Large intestine (tissue), 3 donors: ENCODE results near the gene IRX1. TPM values are rescaled to one million over a fixed set of nuclear protein-coding genes. Genes with fewer than 3 reads are reported as not detected.

ENCODE experiments used
- DNase-seq, 2 donors: peaks; one replicate each; pipeline versions ENCODE4 v3.0.0 to v3.0.0-alpha.2; 2013
- H3K27ac ChIP-seq: one replicate; pipeline ENCODE4 v1.5.1; 2013; ENCODE audit warnings: low read length
- H3K27me3 ChIP-seq: 2 replicates; pipeline ENCODE4 v1.6.1; 2013; ENCODE audit warnings: low read length; ENCODE audit not compliant: control insufficient read depth, insufficient read depth
- H3K36me3 ChIP-seq: 2 replicates; pipeline ENCODE4 v1.6.1; 2013; ENCODE audit warnings: low read length; ENCODE audit not compliant: control insufficient read depth, insufficient read depth
- H3K4me1 ChIP-seq: one replicate; pipeline ENCODE4 v1.6.1; 2013; ENCODE audit warnings: low read length; ENCODE audit not compliant: control insufficient read depth, insufficient read depth
- H3K4me3 ChIP-seq: one replicate; pipeline ENCODE4 v1.5.1; 2013; ENCODE audit warnings: low read length
- H3K9me3 ChIP-seq: one replicate; pipeline ENCODE4 v1.6.1; 2013; ENCODE audit warnings: mild to moderate bottlenecking, low read depth, low read length, moderate library complexity; ENCODE audit not compliant: control insufficient read depth
- WGBS: methylation state at CpG from one replicate; pipeline ENCODE4 v1.1.5; 2013; ENCODE audit warnings: low lambda C conversion rate; ENCODE audit not compliant: insufficient coverage; 5-methylcytosine and 5-hydroxymethylcytosine counted together
- polyA plus RNA-seq: library from polyadenylated mRNA; unstranded; fragments of 120-200 nt; gene quantifications from one replicate; pipeline ENCODE4 v1.2.1, GENCODE V29; 2013

Gene IRX1
- polyA plus RNA-seq, 1 donor: 0.03 TPM

GRCh38 chr5:3613726-3614125 lies 18.1 kb downstream of the IRX1 start:
- DNase-seq: no peak
- Histone ChIP-seq H3K27me3 (peaks cover 10% of the 10 kb centered on the region), H3K27ac (no peak overlapping the region), H3K36me3 (no peaks in the 10 kb centered on the region), H3K4me1 (no peaks in the 10 kb centered on the region), H3K4me3 (no peak overlapping the region), H3K9me3 (no peaks in the 10 kb centered on the region)
- WGBS: no CpG with 5 or more reads among the region's 10 CpGs

GRCh38 chr5:3615217-3615616 lies 19.6 kb downstream of the IRX1 start:
- Histone ChIP-seq H3K4me1 (no peaks in the 10 kb centered on the region), H3K9me3 (no peaks in the 10 kb centered on the region), H3K27ac (no peak overlapping the region), H3K4me3 (no peak overlapping the region), H3K27me3 (peaks cover 3% of the 10 kb centered on the region), H3K36me3 (no peaks in the 10 kb centered on the region)
- DNase-seq: no peak
- WGBS: no CpG with 5 or more reads among the region's 2 CpGs

- Histone ChIP-seq H3K4me1 (no peaks in the 10 kb centered on the region), H3K4me3 (no peak overlapping the region), H3K9me3 (no peaks in the 10 kb centered on the region), H3K36me3 (no peaks in the 10 kb centered on the region), H3K27me3 (peaks cover 3% of the 10 kb centered on the region), H3K27ac (no peak overlapping the region)
- DNase-seq: no peak
- WGBS: no CpG with 5 or more reads among the region's 13 CpGs
Observed at GRCh38 chr5:3615829-3616228, 20.2 kb downstream of the IRX1 start.

- DNase-seq: no peak
- WGBS: no CpG with 5 or more reads among the region's 6 CpGs
Observed at GRCh38 chr5:3619579-3619978, 23.9 kb downstream of the IRX1 start.

GRCh38 chr5:3622961-3623360 lies 27.3 kb downstream of the IRX1 start:
- H3K36me3 ChIP-seq: no peaks in the 10 kb centered on the region
- no peaks in the 10 kb centered on the region for H3K4me1 ChIP-seq
- H3K27ac ChIP-seq: no peak overlapping the region
- H3K4me3 ChIP-seq: no peak overlapping the region
- no peaks in the 10 kb centered on the region for H3K27me3 ChIP-seq
- no CpG with 5 or more reads among the region's 9 CpGs for WGBS
- no peaks in the 10 kb centered on the region for H3K9me3 ChIP-seq
- no peak for DNase-seq

More at GRCh38 chr5:3619579-3619978, 23.9 kb downstream of the IRX1 start:
- H3K4me1 ChIP-seq: no peaks in the 10 kb centered on the region
- no peaks in the 10 kb centered on the region for H3K36me3 ChIP-seq
- H3K9me3 ChIP-seq: no peaks in the 10 kb centered on the region
- H3K4me3 ChIP-seq: no peak overlapping the region
- H3K27me3 ChIP-seq: no peaks in the 10 kb centered on the region
- H3K27ac ChIP-seq: no peak overlapping the region

GRCh38 chr5:3625626-3626025 lies 30.0 kb downstream of the IRX1 start:
- no CpG with 5 or more reads among the region's 4 CpGs for WGBS
- no peaks in the 10 kb centered on the region for H3K36me3 ChIP-seq
- no peak overlapping the region for H3K4me3 ChIP-seq
- no peaks in the 10 kb centered on the region for H3K9me3 ChIP-seq
- H3K4me1 ChIP-seq: no peaks in the 10 kb centered on the region
- no peak overlapping the region for H3K27ac ChIP-seq
- H3K27me3 ChIP-seq: no peaks in the 10 kb centered on the region
- DNase-seq: no peak

- Histone ChIP-seq H3K27me3 (no peaks in the 10 kb centered on the region), H3K27ac (no peak overlapping the region), H3K36me3 (no peaks in the 10 kb centered on the region), H3K4me1 (no peaks in the 10 kb centered on the region), H3K4me3 (no peak overlapping the region), H3K9me3 (no peaks in the 10 kb centered on the region)
- WGBS: no CpG with 5 or more reads among the region's 7 CpGs
- no peak for DNase-seq
Observed at GRCh38 chr5:3634061-3634460, 38.4 kb downstream of the IRX1 start.

GRCh38 chr5:3639175-3639574 lies 43.5 kb downstream of the IRX1 start:
- Histone ChIP-seq H3K9me3 (no peaks in the 10 kb centered on the region), H3K27me3 (no peaks in the 10 kb centered on the region), H3K27ac (no peak overlapping the region), H3K36me3 (no peaks in the 10 kb centered on the region), H3K4me1 (no peaks in the 10 kb centered on the region), H3K4me3 (no peak overlapping the region)
- no CpG with 5 or more reads among the region's 8 CpGs for WGBS
- DNase-seq: no peak

- Histone ChIP-seq H3K36me3 (no peaks in the 10 kb centered on the region), H3K4me3 (no peak overlapping the region), H3K4me1 (no peaks in the 10 kb centered on the region), H3K9me3 (no peaks in the 10 kb centered on the region), H3K27ac (no peak overlapping the region), H3K27me3 (no peaks in the 10 kb centered on the region)
- WGBS: no CpG with 5 or more reads among the region's 3 CpGs
- DNase-seq: no peak
Observed at GRCh38 chr5:3642231-3642630, 46.6 kb downstream of the IRX1 start.

GRCh38 chr5:3650320-3650719 lies 54.7 kb downstream of the IRX1 start:
- H3K27me3 ChIP-seq: no peaks in the 10 kb centered on the region
- DNase-seq: no peak
- H3K27ac ChIP-seq: no peak overlapping the region
- no CpG with 5 or more reads among the region's 2 CpGs for WGBS
- H3K4me1 ChIP-seq: no peaks in the 10 kb centered on the region
- H3K4me3 ChIP-seq: no peak overlapping the region
- H3K36me3 ChIP-seq: no peaks in the 10 kb centered on the region
- H3K9me3 ChIP-seq: no peaks in the 10 kb centered on the region

- no peak overlapping the region for H3K4me3 ChIP-seq
- DNase-seq: no peak
- no peaks in the 10 kb centered on the region for H3K9me3 ChIP-seq
- no peaks in the 10 kb centered on the region for H3K36me3 ChIP-seq
- no CpG with 5 or more reads among the region's 8 CpGs for WGBS
- H3K27me3 ChIP-seq: no peaks in the 10 kb centered on the region
- no peak overlapping the region for H3K27ac ChIP-seq
- no peaks in the 10 kb centered on the region for H3K4me1 ChIP-seq
Observed at GRCh38 chr5:3650868-3651267, 55.2 kb downstream of the IRX1 start.
